ENCODE results near the gene IGFBP5.

DNA sequence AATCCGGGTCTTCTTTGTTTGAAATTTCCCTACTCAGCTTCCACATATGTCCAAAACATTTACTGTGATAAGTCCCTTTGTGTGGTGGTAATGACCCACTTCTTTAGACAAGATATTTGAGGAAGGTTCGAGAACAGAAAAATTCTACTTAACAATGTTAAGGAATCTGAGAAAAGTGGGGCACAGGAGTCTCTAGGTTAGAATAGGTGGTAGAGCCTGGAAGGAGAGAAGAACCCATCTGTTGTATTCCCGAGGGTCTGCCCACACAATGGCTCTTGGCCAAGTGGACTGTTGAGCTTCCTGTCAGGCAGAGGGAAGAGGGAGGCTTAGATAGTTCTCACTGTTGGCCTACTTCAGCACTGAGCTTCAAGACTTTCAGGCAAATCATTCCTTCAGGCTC lies 57.9 kb downstream of the IGFBP5 start:
- no peak for TF ChIP-seq EZH2 (IDR thresholded peaks at IDR 0.05; ENCODE audit: borderline replicate concordance, control insufficient read depth, low read depth, low read length)
- no peak for TF ChIP-seq EP300 (IDR thresholded peaks at IDR 0.05; ENCODE audit: borderline replicate concordance in 1 of 2, control insufficient read depth in 1 of 2, low read depth in 2 of 2, low read length in 2 of 2)
- no peak for TF ChIP-seq POLR2A (IDR thresholded peaks at IDR 0.05; ENCODE audit: low read depth, low read length)
- TF ChIP-seq, protein P1, sequence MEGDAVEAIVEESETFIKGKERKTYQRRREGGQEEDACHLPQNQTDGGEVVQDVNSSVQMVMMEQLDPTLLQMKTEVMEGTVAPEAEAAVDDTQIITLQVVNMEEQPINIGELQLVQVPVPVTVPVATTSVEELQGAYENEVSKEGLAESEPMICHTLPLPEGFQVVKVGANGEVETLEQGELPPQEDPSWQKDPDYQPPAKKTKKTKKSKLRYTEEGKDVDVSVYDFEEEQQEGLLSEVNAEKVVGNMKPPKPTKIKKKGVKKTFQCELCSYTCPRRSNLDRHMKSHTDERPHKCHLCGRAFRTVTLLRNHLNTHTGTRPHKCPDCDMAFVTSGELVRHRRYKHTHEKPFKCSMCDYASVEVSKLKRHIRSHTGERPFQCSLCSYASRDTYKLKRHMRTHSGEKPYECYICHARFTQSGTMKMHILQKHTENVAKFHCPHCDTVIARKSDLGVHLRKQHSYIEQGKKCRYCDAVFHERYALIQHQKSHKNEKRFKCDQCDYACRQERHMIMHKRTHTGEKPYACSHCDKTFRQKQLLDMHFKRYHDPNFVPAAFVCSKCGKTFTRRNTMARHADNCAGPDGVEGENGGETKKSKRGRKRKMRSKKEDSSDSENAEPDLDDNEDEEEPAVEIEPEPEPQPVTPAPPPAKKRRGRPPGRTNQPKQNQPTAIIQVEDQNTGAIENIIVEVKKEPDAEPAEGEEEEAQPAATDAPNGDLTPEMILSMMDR (IDR thresholded peaks at IDR 0.05 in 2 of 3, conservative IDR thresholded peaks at IDR 0.05 in 1 of 3; ENCODE audit: control insufficient read depth in 2 of 3, extremely low read depth in 1 of 3, insufficient read depth in 1 of 3, low read depth in 3 of 3, low read length in 3 of 3) = no peak
- TF ChIP-seq, protein P2, sequence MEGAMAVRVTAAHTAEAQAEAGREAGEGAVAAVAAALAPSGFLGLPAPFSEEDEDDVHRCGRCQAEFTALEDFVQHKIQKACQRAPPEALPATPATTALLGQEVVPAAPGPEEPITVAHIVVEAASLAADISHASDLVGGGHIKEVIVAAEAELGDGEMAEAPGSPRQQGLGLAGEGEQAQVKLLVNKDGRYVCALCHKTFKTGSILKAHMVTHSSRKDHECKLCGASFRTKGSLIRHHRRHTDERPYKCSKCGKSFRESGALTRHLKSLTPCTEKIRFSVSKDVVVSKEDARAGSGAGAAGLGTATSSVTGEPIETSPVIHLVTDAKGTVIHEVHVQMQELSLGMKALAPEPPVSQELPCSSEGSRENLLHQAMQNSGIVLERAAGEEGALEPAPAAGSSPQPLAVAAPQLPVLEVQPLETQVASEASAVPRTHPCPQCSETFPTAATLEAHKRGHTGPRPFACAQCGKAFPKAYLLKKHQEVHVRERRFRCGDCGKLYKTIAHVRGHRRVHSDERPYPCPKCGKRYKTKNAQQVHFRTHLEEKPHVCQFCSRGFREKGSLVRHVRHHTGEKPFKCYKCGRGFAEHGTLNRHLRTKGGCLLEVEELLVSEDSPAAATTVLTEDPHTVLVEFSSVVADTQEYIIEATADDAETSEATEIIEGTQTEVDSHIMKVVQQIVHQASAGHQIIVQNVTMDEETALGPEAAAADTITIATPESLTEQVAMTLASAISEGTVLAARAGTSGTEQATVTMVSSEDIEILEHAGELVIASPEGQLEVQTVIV (IDR thresholded peaks at IDR 0.05; ENCODE audit: borderline replicate concordance, partially characterized antibody) = no peak
- TF ChIP-seq, protein P3, sequence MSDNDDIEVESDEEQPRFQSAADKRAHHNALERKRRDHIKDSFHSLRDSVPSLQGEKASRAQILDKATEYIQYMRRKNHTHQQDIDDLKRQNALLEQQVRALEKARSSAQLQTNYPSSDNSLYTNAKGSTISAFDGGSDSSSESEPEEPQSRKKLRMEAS (IDR thresholded peaks at IDR 0.05; ENCODE audit: low read depth, low read length) = no peak
- no peak for TF ChIP-seq TCF12 (IDR thresholded peaks at IDR 0.05; ENCODE audit: low read depth, low read length)
- TF ChIP-seq SIN3A (IDR thresholded peaks at IDR 0.05; ENCODE audit: low read depth, low read length) = no peak
- TF ChIP-seq ZNF207 (IDR thresholded peaks at IDR 0.05; ENCODE audit: borderline replicate concordance) = no peak
- no peak for TF ChIP-seq CHD4 (IDR thresholded peaks at IDR 0.05)
- TF ChIP-seq CHD2 (IDR thresholded peaks at IDR 0.05; ENCODE audit: borderline replicate concordance, low read depth, low read length) = no peak

All from GM12878 (cell line).